Activated effector memory CD4-positive, alpha-beta T cell treated with Interleukin-2 at 50 U/mL for 16 hours (primary cell): ENCODE measurements around the gene TRAP1.
"Not testable (repeated sequence)": the region's sequence is repeated elsewhere in the genome, so short reads cannot be mapped to it uniquely, and the experiment has no call there.

Experiments
- DNase-seq: peaks from one replicate; pipeline ENCODE4 v3.0.0-alpha.2; 2020

TRAP1 gene

GRCh38 chr16:3670711-3671110 is 46.6 kb downstream of the TRAP1 start:
- no peak for DNase-seq

- no peak for DNase-seq
These were observed 48.2 kb downstream of the TRAP1 start for GRCh38 chr16:3669082-3669481.

GRCh38 chr16:3668626-3669025 is 48.7 kb downstream of the TRAP1 start:
- DNase-seq: no peak

GRCh38 chr16:3665508-3665907 is 51.8 kb downstream of the TRAP1 start:
- DNase-seq: peak; percentile 18

GRCh38 chr16:3664187-3664896 is 53.0 kb downstream of the TRAP1 start:
- DNase-seq: no peak

GRCh38 chr16:3662601-3663000 is 54.7 kb downstream of the TRAP1 start:
- DNase-seq: no peak

- DNase-seq: no peak
These were observed 55.4 kb downstream of the TRAP1 start for GRCh38 chr16:3661922-3662321.

- no peak for DNase-seq
These were observed 56.0 kb downstream of the TRAP1 start for GRCh38 chr16:3661311-3661710.

- no peak for DNase-seq
These were observed 58.1 kb downstream of the TRAP1 start for GRCh38 chr16:3659251-3659650.

- no peak for DNase-seq
These were observed 60.5 kb downstream of the TRAP1 start for GRCh38 chr16:3656491-3657468.

- DNase-seq: not testable (repeated sequence)
These were observed 61.2 kb downstream of the TRAP1 start for GRCh38 chr16:3656160-3656490.

- DNase-seq: no peak
These were observed 61.7 kb downstream of the TRAP1 start for GRCh38 chr16:3655396-3656159.

GRCh38 chr16:3655030-3655395 is 62.3 kb downstream of the TRAP1 start:
- no peak for DNase-seq

GRCh38 chr16:3654249-3654991 is 62.9 kb downstream of the TRAP1 start, which contains the start of gene DNASE1:
Gene DNASE1, plus strand, starts transcription at chr16:3654691. Its CDS starts 683 bp downstream, at chr16:3655374.
- peak; percentile 25 for DNase-seq

GRCh38 chr16:3652373-3653195 is 64.7 kb downstream of the TRAP1 start:
- DNase-seq: no peak

- no peak for DNase-seq
These were observed 65.6 kb downstream of the TRAP1 start for GRCh38 chr16:3651461-3652372.

- no peak for DNase-seq
These were observed 66.6 kb downstream of the TRAP1 start for GRCh38 chr16:3650631-3651265.

- DNase-seq: no peak
These were observed 70.9 kb downstream of the TRAP1 start for GRCh38 chr16:3646348-3646920.

GRCh38 chr16:3645504-3646347 is 71.6 kb downstream of the TRAP1 start:
- DNase-seq: no peak
